ENCODE data around the gene CDR2L. TPM values are rescaled to one million over a fixed set of nuclear protein-coding genes. Genes with fewer than 3 reads are reported as not detected.

The CDR2L gene
- polyA plus RNA-seq, 1 of the 3 experiments (the other 2 are of a cell fraction), result 21.2 TPM

GRCh38 chr17:74990581-74991105 is 3.2 kb downstream of the CDR2L start:
- no peak overlapping the region for H3K9ac ChIP-seq
- no peak overlapping the region for H3K4me2 ChIP-seq
- H3K9me2 ChIP-seq, result no peaks in the 10 kb centered on the region
- no peaks in the 10 kb centered on the region; the same call in 1 of the 2 replicates for H4K20me1 ChIP-seq (ENCODE audit: insufficient read depth)
- no peaks in the 10 kb centered on the region for H3K9me3 ChIP-seq
- 95% methylated on average over 10 of the region's 10 CpGs for WGBS (ENCODE audit: low lambda C conversion rate)
- no peak for TF ChIP-seq NRF1 (IDR thresholded peaks at IDR 0.05; ENCODE audit: low read depth, low read length)
- no peak for TF ChIP-seq TEAD4 (IDR thresholded peaks at IDR 0.05; ENCODE audit: borderline replicate concordance, insufficient read depth)
- TF ChIP-seq CHD2 (IDR thresholded peaks at IDR 0.05; ENCODE audit: low read length, partially characterized antibody), result no peak
- no peak for TF ChIP-seq RCOR1 (IDR thresholded peaks at IDR 0.05; ENCODE audit: low read length)
- TF ChIP-seq FOXM1 (IDR thresholded peaks at IDR 0.05; ENCODE audit: low read depth), result no peak
- no peak for TF ChIP-seq RXRA (IDR thresholded peaks at IDR 0.05; ENCODE audit: borderline replicate concordance, low read depth)
- no peak for TF ChIP-seq NFIC (IDR thresholded peaks at IDR 0.05; ENCODE audit: borderline replicate concordance)
- TF ChIP-seq REST (IDR thresholded peaks at IDR 0.05; ENCODE audit: low read depth, low read length), result no peak
- no peak for TF ChIP-seq USF2 (IDR thresholded peaks at IDR 0.05; ENCODE audit: borderline replicate concordance, low read depth, low read length)
- no peak for TF ChIP-seq GATA2 (CRISPR knock-in tag; IDR thresholded peaks at IDR 0.05)
- no peak for TF ChIP-seq MXI1 (IDR thresholded peaks at IDR 0.05; ENCODE audit: low read depth, low read length)
- TF ChIP-seq SMC3 (IDR thresholded peaks at IDR 0.05; ENCODE audit: low read depth, low read length), result no peak
- TF ChIP-seq TAF1 (IDR thresholded peaks at IDR 0.05; ENCODE audit: borderline replicate concordance, low read depth, low read length), result no peak
- no peak for TF ChIP-seq IRF3 (IDR thresholded peaks at IDR 0.05; ENCODE audit: low read depth, low read length)
- TF ChIP-seq JUND (IDR thresholded peaks at IDR 0.05), result no peak
- TF ChIP-seq RFX5 (IDR thresholded peaks at IDR 0.05; ENCODE audit: low read length), result no peak
- TF ChIP-seq USF1 (IDR thresholded peaks at IDR 0.05; ENCODE audit: borderline replicate concordance, low read depth), result no peak
- no peak for TF ChIP-seq EP300 (IDR thresholded peaks at IDR 0.05; ENCODE audit: borderline replicate concordance in 1 of 2, low read depth in 1 of 2, low read length in 1 of 2)
- H3K79me2 ChIP-seq (ENCODE audit: insufficient read depth), result peaks cover 74% of the 10 kb centered on the region
- CTCF ChIA-PET, result interaction anchor here (0.6 to 10.9 kb wide), 12 partner anchors 11 to 422 kb away, joined by 3 to 136 read pairs (median 5); partner anchors contain the start of genes HID1, MRPL58, OTOP2 and USH1G
- POLR2A ChIA-PET, result interaction anchor here (0.9 to 6.9 kb wide), 8 partner anchors 8 to 118 kb away, joined by 3 to 197 read pairs (median 6); partner anchors contain the start of genes FDXR, HID1 and MRPL58
- H3K36me3 ChIP-seq (replicated peaks in 1 of 2; ENCODE audit: control insufficient read depth in 1 of 2, insufficient read depth in 2 of 2, low read length in 1 of 2), result peaks cover 2% of the 10 kb centered on the region in 2 experiments
- no peak overlapping the region for H2AFZ ChIP-seq (ENCODE audit: low read depth)
- H3K27ac ChIP-seq (ENCODE audit: low read depth in 2 of 2, low read length in 1 of 2), result peak overlapping the region in 1 of 2 experiments; percentile 92; a peak in 2 of 4 replicates
- DNase-seq, result no peak
- H3K4me1 ChIP-seq (ENCODE audit: control insufficient read depth in 1 of 2, insufficient read depth in 2 of 2, low read depth in 1 of 2, low read length in 1 of 2), result peaks cover 6 to 35% of the 10 kb centered on the region in 2 experiments; a peak in 2 of 4 replicates
- H3K4me3 ChIP-seq (ENCODE audit: low read depth in 2 of 2, low read length in 1 of 2), result no peak overlapping the region; a peak in 1 of 4 replicates
- H3F3A ChIP-seq (replicated peaks; ENCODE audit: insufficient read depth), result peaks cover 17% of the 10 kb centered on the region
- H3K27me3 ChIP-seq (ENCODE audit: insufficient read depth), result no peaks in the 10 kb centered on the region
